BE2C (cell line): Measurements from ENCODE around the gene KRT31.

ENCODE experiments used
- DNase-seq: peaks from one replicate; pipeline ENCODE4 v3.0.0-alpha.2; 2020
- H3K27me3 ChIP-seq: fragments of 250-450 bp; sonication (Bioruptor Pico); 2 replicates; pipeline ENCODE4 v1.5.1; 2020; ENCODE audit warnings: mild to moderate bottlenecking
- H3K36me3 ChIP-seq: fragments of 250-450 bp; sonication (Bioruptor Pico); 2 replicates; pipeline ENCODE4 v1.5.1; 2020; ENCODE audit warnings: mild to moderate bottlenecking
- H3K4me1 ChIP-seq: fragments of 250-450 bp; sonication (Bioruptor Pico); 2 replicates; pipeline ENCODE4 v1.5.1; 2020
- H3K4me3 ChIP-seq: 2 replicates; pipeline ENCODE4 v1.5.1; 2011; ENCODE audit warnings: low read depth, low read length
- H3K9me3 ChIP-seq: fragments of 250-450 bp; sonication (Bioruptor Pico); 2 replicates; pipeline ENCODE4 v1.5.1; 2020
- CTCF ChIP-seq: IDR thresholded peaks from 2 replicates; pipeline ENCODE4 v1.5.1; 2012; ENCODE audit warnings: mild to moderate bottlenecking, low read depth, low read length

KRT31 gene

GRCh38 chr17:41369713-41370112, 27.7 kb downstream of the KRT31 start, which contains the start of gene KRT33B:
Gene KRT33B (minus strand): TSS chr17:41369813. CDS start chr17:41369750, 63 bp downstream.
- Histone ChIP-seq H3K9me3 (no peaks in the 10 kb centered on the region), H3K4me1 (no peaks in the 10 kb centered on the region), H3K4me3 (no peak within 1 kb of the TSS), H3K36me3 (no peaks in the 10 kb centered on the region), H3K27me3 (no peaks in the 10 kb centered on the region)
- no peak for TF ChIP-seq CTCF
- no peak for DNase-seq

- TF ChIP-seq CTCF: no peak
- no peaks in the 10 kb centered on the region for H3K27me3 ChIP-seq
- no peak overlapping the region for H3K4me3 ChIP-seq
Observed at GRCh38 chr17:41369023-41369422, 28.4 kb downstream of the KRT31 start.

GRCh38 chr17:41367426-41368075, 29.9 kb downstream of the KRT31 start:
- no peak for TF ChIP-seq CTCF
- Histone ChIP-seq H3K27me3 (no peaks in the 10 kb centered on the region), H3K9me3 (no peaks in the 10 kb centered on the region), H3K4me1 (no peaks in the 10 kb centered on the region), H3K4me3 (no peak overlapping the region), H3K36me3 (no peaks in the 10 kb centered on the region)
- no peak for DNase-seq

More at GRCh38 chr17:41369023-41369422, 28.4 kb downstream of the KRT31 start:
- H3K4me1 ChIP-seq: no peaks in the 10 kb centered on the region
- no peaks in the 10 kb centered on the region for H3K36me3 ChIP-seq
- H3K9me3 ChIP-seq: no peaks in the 10 kb centered on the region
- DNase-seq: no peak

DNA sequence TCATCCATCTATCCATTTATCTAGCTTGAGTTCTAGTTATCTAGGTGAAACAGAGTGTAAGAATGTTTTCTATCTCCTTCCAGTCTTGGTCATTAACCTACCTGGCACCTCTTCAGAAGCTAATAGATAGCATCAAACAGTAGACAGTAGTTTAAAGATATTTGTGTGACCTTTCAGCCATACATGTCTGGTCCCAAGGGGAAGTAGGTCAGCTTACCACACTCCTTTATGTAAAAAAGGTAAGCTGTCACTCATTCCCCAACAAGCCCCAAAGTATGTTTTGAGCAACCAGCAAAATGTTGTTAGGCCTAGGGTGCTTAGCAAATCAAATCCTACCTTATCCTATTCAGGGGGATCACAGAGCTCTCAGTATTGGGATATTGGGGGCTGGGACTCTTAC, 31.3 kb downstream of the KRT31 start:
- Histone ChIP-seq H3K9me3 (no peaks in the 10 kb centered on the region), H3K27me3 (no peaks in the 10 kb centered on the region), H3K4me3 (no peak overlapping the region), H3K36me3 (no peaks in the 10 kb centered on the region), H3K4me1 (no peaks in the 10 kb centered on the region)
- no peak for DNase-seq
- TF ChIP-seq CTCF: no peak

GRCh38 chr17:41363881-41364280, 33.5 kb downstream of the KRT31 start:
- DNase-seq: no peak
- no peaks in the 10 kb centered on the region for H3K9me3 ChIP-seq
- no peak for TF ChIP-seq CTCF
- no peaks in the 10 kb centered on the region for H3K27me3 ChIP-seq
- no peaks in the 10 kb centered on the region for H3K36me3 ChIP-seq
- H3K4me1 ChIP-seq: no peaks in the 10 kb centered on the region
- H3K4me3 ChIP-seq: no peak overlapping the region

DNA sequence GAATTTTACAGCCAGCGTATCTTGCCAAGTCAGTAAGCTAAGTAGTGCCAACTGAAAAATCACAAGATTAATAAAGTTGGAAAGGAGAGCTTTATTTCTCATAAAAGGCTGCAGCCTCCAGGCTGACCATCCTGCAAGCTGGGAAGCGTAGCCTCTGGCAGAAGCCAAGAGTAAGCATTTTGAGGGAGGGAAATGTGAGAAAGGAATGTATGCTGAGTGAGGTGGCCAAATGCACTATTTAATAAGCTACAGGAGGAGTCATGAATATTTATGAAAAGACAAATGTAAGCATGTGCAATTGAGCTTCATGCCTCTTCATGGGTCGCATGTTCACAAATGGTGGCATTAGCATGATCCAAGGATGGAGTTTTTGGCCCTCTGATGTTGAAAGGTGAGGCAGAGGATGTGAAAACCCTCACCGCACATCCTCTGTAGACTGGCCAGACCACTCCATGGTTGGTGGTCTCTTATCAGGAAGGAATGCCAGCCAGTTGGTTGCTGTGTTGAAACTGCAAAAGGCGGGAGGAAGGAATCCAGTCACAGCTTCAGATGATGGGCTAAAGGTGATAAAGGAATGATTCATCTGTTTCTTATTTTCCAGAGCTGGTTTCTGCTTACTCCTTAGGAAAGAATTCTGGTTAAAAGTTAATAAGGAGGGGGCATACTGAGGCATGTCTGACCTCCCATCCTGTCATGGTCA, 37.0 kb downstream of the KRT31 start:
- DNase-seq: no peak
- Histone ChIP-seq H3K27me3 (peaks cover 8% of the 10 kb centered on the region), H3K4me3 (no peak overlapping the region), H3K36me3 (no peaks in the 10 kb centered on the region), H3K9me3 (no peaks in the 10 kb centered on the region), H3K4me1 (no peaks in the 10 kb centered on the region)
- no peak for TF ChIP-seq CTCF
